GM23248 (cell line): ENCODE results near the gene NCK2. TPM values are rescaled to one million over a fixed set of nuclear protein-coding genes. Genes with fewer than 3 reads are reported as not detected.

Experiments used
- DNase-seq: peaks from one replicate; pipeline ENCODE4 v3.0.0-alpha.2; 2015
- H2AFZ ChIP-seq: fragments of 200-600 bp; sonication (generic); 2 replicates; pipeline ENCODE4 v1.6.1; 2016; ENCODE audit warnings: antibody characterized with exemption
- H3F3A ChIP-seq: fragments of 200-600 bp; sonication (generic); 2 replicates; pipeline ENCODE4 v1.6.1; 2016; ENCODE audit warnings: mild to moderate bottlenecking, antibody characterized with exemption, mixed run types; ENCODE audit not compliant: insufficient read depth
- H3K27ac ChIP-seq: fragments of 200-600 bp; sonication (generic); 2 replicates; pipeline ENCODE4 v1.5.1; 2016; ENCODE audit warnings: mild to moderate bottlenecking
- H3K27me3 ChIP-seq: fragments of 200-600 bp; sonication (generic); replicated peaks from 2 replicates; pipeline ENCODE4 v1.6.1; 2016; ENCODE audit warnings: mild to moderate bottlenecking; ENCODE audit not compliant: insufficient read depth
- H3K36me3 ChIP-seq: fragments of 200-600 bp; sonication (generic); 2 replicates; pipeline ENCODE4 v1.6.1; 2016; ENCODE audit warnings: low read depth, mild to moderate bottlenecking
- H3K4me1 ChIP-seq: fragments of 200-600 bp; sonication (generic); 2 replicates; pipeline ENCODE4 v1.6.1; 2016; ENCODE audit warnings: mild to moderate bottlenecking; ENCODE audit not compliant: insufficient read depth
- H3K4me2 ChIP-seq: fragments of 200-600 bp; sonication (generic); one replicate; pipeline ENCODE4 v1.6.1; 2016; ENCODE audit warnings: mild to moderate bottlenecking; ENCODE audit not compliant: unreplicated experiment
- H3K4me3 ChIP-seq: fragments of 200-600 bp; sonication (generic); 2 replicates; pipeline ENCODE4 v1.5.1; 2016; ENCODE audit warnings: mild to moderate bottlenecking
- H3K79me2 ChIP-seq: fragments of 200-600 bp; sonication (generic); 2 replicates; pipeline ENCODE4 v1.6.1; 2016; ENCODE audit warnings: mild to moderate bottlenecking; ENCODE audit not compliant: insufficient read depth
- H3K9ac ChIP-seq: fragments of 200-600 bp; sonication (generic); 2 replicates; pipeline ENCODE4 v1.6.1; 2016; ENCODE audit warnings: mild to moderate bottlenecking
- H3K9me2 ChIP-seq: fragments of 200-600 bp; sonication (generic); 2 replicates; pipeline ENCODE4 v1.6.1; 2016; ENCODE audit warnings: mixed run types, mild to moderate bottlenecking, moderate library complexity; ENCODE audit not compliant: insufficient read depth
- H3K9me3 ChIP-seq: fragments of 200-600 bp; sonication (generic); one replicate; pipeline ENCODE4 v1.6.1; 2017; ENCODE audit warnings: low read depth
- H4K20me1 ChIP-seq: fragments of 200-600 bp; sonication (generic); 2 replicates; pipeline ENCODE4 v1.6.0; 2016; ENCODE audit not compliant: insufficient read depth
- EZH2 ChIP-seq: fragments of 200-600 bp; sonication (generic); IDR thresholded peaks from 2 replicates; pipeline ENCODE4 v1.6.1; 2018; ENCODE audit warnings: antibody characterized with exemption, mild to moderate bottlenecking; ENCODE audit not compliant: insufficient read depth, poor library complexity, severe bottlenecking
- EZH2phosphoT487 ChIP-seq: fragments of 200-600 bp; sonication (generic); IDR thresholded peaks from 2 replicates; pipeline ENCODE4 v1.6.1; 2018; ENCODE audit warnings: antibody characterized with exemption, moderate library complexity, mild to moderate bottlenecking, low read depth; ENCODE audit not compliant: insufficient read depth
- WGBS, 2 experiments: methylation state at CpG; one replicate each; pipeline ENCODE4 v1.1.6; 2015 to 2017; ENCODE audit warnings: low lambda C conversion rate in 2 of 2, low coverage in 1 of 2; ENCODE audit errors: missing lambda C conversion rate in 2 of 2; 5-methylcytosine and 5-hydroxymethylcytosine counted together
- in situ Hi-C: fragments of 300-500 bp; cut with MboI; formaldehyde crosslinking; loops from 2 replicates; pipeline ENCODE4 v1.15.0; 2020
- polyA plus RNA-seq: library from polyadenylated mRNA; unstranded; fragments of >200 nt; fragmentation: Nextera tagmentation; extraction: Ambion mirVana; gene quantifications from 2 replicates; pipeline ENCODE4 v1.2.1, GENCODE V29; 2016
- total RNA-seq: library from RNA; depleted of rRNA; stranded (reverse); fragments of >200 nt; shearing (Covaris generic); gene quantifications from 2 replicates; pipeline ENCODE4 v1.2.3, GENCODE V29; 2014

Gene NCK2
- total and polyA plus RNA-seq, 2 experiments from 2014 or later, result 5.1 to 25.2 TPM

DNA sequence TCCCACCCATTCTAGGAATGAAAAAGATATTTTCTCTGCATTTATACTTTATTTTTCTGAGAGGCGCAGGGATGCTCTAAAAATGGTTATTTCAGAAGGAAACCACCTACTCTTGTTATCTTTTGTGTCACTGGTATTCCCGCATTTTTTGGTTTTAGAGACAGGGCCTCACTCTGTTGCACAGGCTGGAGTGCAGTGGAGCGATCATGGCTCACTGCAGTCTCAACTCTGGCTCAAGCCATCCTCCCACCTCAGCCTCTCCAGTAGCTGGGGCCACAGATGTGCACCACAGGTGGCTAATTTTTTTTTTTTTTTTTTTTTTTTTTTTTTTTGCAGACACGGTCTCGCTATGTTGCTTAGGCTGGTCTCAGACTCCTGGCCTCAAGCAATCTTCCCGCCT lies 135.9 kb downstream of the NCK2 start:
- H3K4me1 ChIP-seq, result peaks cover 4% of the 10 kb centered on the region; the same call in 1 of the 2 replicates
- H3K36me3 ChIP-seq, result no peaks in the 10 kb centered on the region
- 0 out of 2 replicates have a peak, but pooled peaks cover 1% of the 10 kb centered on the region for H3F3A ChIP-seq
- WGBS, 2 experiments, result 96 to 97% methylated on average over 6 of the region's 6 CpGs
- H3K27me3 ChIP-seq, result no peaks in the 10 kb centered on the region
- H4K20me1 ChIP-seq, result no peaks in the 10 kb centered on the region; the same call in 1 of the 2 replicates
- H3K9me3 ChIP-seq, result no peaks in the 10 kb centered on the region
- H3K9me2 ChIP-seq, result no peaks in the 10 kb centered on the region
- H2AFZ ChIP-seq, result no peak overlapping the region
- no peak overlapping the region for H3K27ac ChIP-seq
- peaks cover 17% of the 10 kb centered on the region for H3K79me2 ChIP-seq
- H3K9ac ChIP-seq, result no peak overlapping the region
- H3K4me2 ChIP-seq, result no peak overlapping the region
- no peak for DNase-seq
- no peak for TF ChIP-seq EZH2phosphoT487
- TF ChIP-seq EZH2, result no peak
- in situ Hi-C loops, result no loop called here
- H3K4me3 ChIP-seq, result no peak overlapping the region

DNA sequence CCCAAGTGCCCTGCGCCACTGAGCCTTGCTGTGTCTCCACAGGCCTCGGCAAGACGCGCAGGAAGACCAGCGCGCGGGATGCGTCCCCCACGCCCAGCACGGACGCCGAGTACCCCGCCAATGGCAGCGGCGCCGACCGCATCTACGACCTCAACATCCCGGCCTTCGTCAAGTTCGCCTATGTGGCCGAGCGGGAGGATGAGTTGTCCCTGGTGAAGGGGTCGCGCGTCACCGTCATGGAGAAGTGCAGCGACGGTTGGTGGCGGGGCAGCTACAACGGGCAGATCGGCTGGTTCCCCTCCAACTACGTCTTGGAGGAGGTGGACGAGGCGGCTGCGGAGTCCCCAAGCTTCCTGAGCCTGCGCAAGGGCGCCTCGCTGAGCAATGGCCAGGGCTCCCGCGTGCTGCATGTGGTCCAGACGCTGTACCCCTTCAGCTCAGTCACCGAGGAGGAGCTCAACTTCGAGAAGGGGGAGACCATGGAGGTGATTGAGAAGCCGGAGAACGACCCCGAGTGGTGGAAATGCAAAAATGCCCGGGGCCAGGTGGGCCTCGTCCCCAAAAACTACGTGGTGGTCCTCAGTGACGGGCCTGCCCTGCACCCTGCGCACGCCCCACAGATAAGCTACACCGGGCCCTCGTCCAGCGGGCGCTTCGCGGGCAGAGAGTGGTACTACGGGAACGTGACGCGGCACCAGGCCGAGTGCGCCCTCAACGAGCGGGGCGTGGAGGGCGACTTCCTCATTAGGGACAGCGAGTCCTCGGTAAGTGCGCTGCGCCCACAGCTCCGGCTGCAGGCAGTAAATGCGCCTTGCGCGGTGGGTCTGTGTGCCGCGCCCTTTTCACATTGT lies 136.8 kb downstream of the NCK2 start:
- Histone ChIP-seq H3K9ac (no peak overlapping the region), H4K20me1 (no peaks in the 10 kb centered on the region), H3K9me2 (no peaks in the 10 kb centered on the region), H3F3A (peaks cover 10% of the 10 kb centered on the region; the same call in 1 of the 2 replicates), H3K79me2 (peaks cover 17% of the 10 kb centered on the region), H3K27me3 (no peaks in the 10 kb centered on the region), H3K4me3 (no peak overlapping the region), H3K36me3 (no peaks in the 10 kb centered on the region), H3K27ac (no peak overlapping the region), H3K9me3 (no peaks in the 10 kb centered on the region), H2AFZ (no peak overlapping the region), H3K4me2 (no peak overlapping the region), H3K4me1 (peaks cover 13% of the 10 kb centered on the region)
- in situ Hi-C loops, result no loop called here
- DNase-seq, result no peak
- WGBS, 2 experiments, result 97 to 98% methylated on average over 73 to 79 of the region's 79 CpGs
- TF ChIP-seq EZH2, result no peak
- TF ChIP-seq EZH2phosphoT487, result no peak

DNA sequence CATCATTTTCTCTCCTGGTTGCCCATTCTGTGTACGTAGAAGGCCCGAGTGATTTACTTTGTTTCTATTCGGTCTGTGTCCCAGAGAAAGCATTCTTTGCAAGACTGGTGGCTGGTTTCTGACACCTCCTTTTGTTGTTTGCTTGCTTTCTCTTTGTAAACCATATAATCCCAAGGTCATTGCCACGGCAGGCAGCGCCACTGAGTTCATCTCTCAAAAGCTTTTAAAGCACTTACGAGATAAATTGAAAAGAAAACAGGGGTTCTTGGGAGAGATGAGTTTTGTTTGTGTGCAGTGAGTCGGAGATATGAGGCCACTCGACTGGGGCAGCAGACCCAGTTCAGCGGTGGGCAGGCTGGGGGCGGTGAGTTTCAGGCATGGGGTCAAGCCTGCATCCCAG lies 137.6 kb downstream of the NCK2 start:
- no peak overlapping the region for H3K4me3 ChIP-seq
- H2AFZ ChIP-seq, result no peak overlapping the region
- 92 to 95% methylated on average over 10 of the region's 10 CpGs for WGBS, 2 experiments
- H3K4me1 ChIP-seq, result peaks cover 14% of the 10 kb centered on the region
- TF ChIP-seq EZH2, result no peak
- no peak for TF ChIP-seq EZH2phosphoT487
- no peak overlapping the region for H3K9ac ChIP-seq
- no peaks in the 10 kb centered on the region for H3K9me2 ChIP-seq
- no peak overlapping the region for H3K27ac ChIP-seq
- H3K4me2 ChIP-seq, result no peak overlapping the region
- H3K27me3 ChIP-seq, result no peaks in the 10 kb centered on the region
- H3K36me3 ChIP-seq, result no peaks in the 10 kb centered on the region
- H3F3A ChIP-seq, result peaks cover 17% of the 10 kb centered on the region; the same call in 1 of the 2 replicates
- no peak for DNase-seq
- H3K79me2 ChIP-seq, result peaks cover 19% of the 10 kb centered on the region
- no peaks in the 10 kb centered on the region for H3K9me3 ChIP-seq
- no peaks in the 10 kb centered on the region for H4K20me1 ChIP-seq
- in situ Hi-C loops, result no loop called here

DNA sequence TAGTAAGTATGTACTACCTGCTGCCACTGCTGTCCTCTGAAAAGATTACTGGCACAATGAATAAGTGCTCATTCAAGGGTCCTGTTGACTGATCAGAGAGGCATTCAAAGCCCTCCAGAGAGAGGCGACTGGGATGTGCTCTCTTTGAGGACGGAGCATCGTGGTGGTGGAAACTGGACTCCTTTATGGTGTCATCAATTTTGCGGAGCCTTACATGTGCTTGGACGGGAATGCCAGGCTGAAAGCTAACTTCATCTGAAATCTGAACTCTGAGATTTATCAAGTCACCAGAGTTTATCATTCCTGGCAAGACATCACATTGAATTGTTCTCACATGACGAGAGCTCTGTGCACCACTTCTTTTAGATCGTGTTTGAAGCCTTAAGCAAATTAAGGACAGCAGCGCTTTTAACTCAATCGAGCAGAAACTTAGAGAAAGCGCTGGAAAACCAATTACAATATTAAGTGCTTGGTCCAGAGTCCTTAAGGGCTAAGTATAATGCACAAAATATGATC lies 138.3 kb downstream of the NCK2 start:
- 90 to 91% methylated on average over 10 of the region's 10 CpGs for WGBS, 2 experiments

More for the DNA sequence above, 138.3 kb downstream of the NCK2 start:
- Histone ChIP-seq H3K4me2 (no peak overlapping the region), H3K4me3 (no peak overlapping the region), H4K20me1 (no peaks in the 10 kb centered on the region), H3K9ac (no peak overlapping the region), H3K36me3 (no peaks in the 10 kb centered on the region), H3F3A (peaks cover 17% of the 10 kb centered on the region; the same call in 1 of the 2 replicates), H3K9me2 (no peaks in the 10 kb centered on the region), H3K4me1 (peaks cover 14% of the 10 kb centered on the region), H3K9me3 (no peaks in the 10 kb centered on the region), H3K27ac (no peak overlapping the region), H3K79me2 (peaks cover 25% of the 10 kb centered on the region), H2AFZ (no peak overlapping the region), H3K27me3 (no peaks in the 10 kb centered on the region)
- in situ Hi-C loops, result no loop called here
- no peak for TF ChIP-seq EZH2
- no peak for TF ChIP-seq EZH2phosphoT487
- no peak for DNase-seq
